GM18867 (cell line): ENCODE measurements around the gene CTNNAL1.

Experiments used
- ATAC-seq: cut with Tn5 transposase; IDR thresholded peaks from one replicate; pipeline ENCODE4 v1.9.1; 2021; ENCODE audit warnings: mild to moderate bottlenecking, moderate library complexity; ENCODE audit not compliant: unreplicated experiment

Gene CTNNAL1

GRCh38 chr9:109027176-109027575 is 13.9 kb upstream of the CTNNAL1 start:
- ATAC-seq = no peak

- no peak for ATAC-seq
Measured at GRCh38 chr9:109026306-109026705, 13.0 kb upstream of the CTNNAL1 start.

DNA sequence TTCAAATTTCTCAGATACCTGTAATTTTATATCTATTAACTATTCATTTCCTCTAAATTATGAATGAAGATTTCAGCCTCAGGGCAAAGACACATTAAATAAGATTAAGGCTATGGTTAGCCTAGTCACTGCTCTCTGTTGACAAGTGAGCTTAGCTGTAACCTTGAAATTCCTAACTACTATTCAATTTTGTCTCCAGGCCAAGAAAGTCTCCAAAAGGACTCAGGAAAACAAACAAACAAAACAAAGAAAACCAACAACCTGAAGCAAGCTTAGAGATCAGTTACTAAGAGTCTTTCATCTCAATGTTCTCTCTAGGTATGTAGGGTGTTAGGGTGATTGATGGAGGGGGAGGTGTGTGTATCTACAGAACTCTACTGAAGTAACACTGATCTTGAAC is 9.6 kb upstream of the CTNNAL1 start:
- no peak for ATAC-seq

GRCh38 chr9:109020581-109021511 is 7.5 kb upstream of the CTNNAL1 start:
- ATAC-seq = no peak

DNA sequence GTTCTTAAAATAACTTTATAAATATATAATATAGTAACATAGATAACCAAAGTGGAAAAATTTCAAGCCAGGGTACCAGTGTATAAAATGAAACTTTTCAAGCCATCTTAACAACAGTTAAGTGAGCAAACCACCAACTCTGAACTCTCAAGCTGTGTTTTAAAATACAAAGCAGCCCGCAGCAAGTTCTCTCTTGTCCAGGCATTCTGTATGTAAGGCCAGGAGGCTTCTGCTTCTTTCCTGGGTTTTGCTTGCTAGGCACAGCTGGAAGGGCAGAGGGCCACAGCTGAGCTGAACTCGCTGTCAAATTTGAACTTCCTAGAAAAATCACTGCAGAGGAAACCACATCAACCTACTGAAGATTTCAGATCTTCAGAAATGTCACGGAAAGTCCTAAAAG is 6.8 kb upstream of the CTNNAL1 start:
- no peak for ATAC-seq

DNA sequence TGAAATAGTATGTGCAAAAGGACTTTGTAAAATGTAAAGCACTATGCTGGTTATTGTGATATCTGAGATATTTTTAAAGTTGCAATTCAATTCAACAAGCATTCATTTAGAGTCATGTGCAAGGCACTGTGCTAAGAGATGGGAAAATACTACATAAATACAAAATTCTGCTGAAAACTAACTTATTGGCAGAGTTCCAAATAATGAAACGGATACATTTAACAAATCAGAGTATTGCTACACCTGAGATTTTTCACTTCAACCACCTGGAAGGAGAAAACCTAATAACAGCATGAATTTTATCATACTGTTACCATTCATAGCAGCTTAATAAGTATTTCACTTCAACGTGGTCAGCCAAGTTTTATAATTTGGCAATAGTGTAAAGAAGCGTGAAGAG is 6.1 kb upstream of the CTNNAL1 start:
- no peak for ATAC-seq

GRCh38 chr9:109017493-109017892 is 4.2 kb upstream of the CTNNAL1 start:
- ATAC-seq = peak; percentile 36

DNA sequence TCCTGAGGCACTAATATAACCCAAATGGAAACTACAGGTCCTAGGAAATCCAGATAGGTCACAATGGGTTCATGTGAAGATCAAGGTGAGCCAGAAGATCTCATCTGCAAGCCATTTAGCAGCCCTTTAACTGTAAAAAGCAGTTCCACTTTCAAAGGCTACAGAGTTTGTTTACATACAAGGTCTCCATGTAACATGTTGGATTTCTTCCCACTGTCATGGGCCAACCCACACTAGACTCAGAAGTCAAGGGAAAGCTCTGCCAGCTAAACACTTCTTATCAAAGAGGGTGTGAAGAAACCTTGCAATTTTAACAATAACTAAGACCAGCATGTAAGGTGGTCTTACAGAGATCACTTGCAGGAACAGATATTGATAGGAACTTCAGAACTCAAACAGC is 3.8 kb upstream of the CTNNAL1 start:
- ATAC-seq = no peak

DNA sequence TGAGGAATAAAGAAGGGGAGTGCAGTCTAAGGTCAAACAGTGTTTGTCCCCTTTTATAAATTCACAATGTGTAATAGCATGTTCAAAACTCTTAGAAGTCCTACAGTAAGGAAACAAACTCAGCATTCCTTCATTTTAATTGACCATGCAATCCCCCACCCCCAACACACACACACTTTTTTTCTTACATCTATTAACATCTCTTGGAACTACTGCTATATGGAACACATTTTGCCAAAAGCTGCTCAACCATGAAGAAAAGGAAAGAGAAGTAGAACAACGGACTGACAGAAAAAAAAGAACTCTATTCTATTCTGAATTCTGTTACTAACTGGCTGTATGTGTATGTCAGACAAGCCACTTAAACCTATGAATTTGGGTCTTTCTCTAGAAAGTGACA is 2.8 kb upstream of the CTNNAL1 start:
- no peak for ATAC-seq

DNA sequence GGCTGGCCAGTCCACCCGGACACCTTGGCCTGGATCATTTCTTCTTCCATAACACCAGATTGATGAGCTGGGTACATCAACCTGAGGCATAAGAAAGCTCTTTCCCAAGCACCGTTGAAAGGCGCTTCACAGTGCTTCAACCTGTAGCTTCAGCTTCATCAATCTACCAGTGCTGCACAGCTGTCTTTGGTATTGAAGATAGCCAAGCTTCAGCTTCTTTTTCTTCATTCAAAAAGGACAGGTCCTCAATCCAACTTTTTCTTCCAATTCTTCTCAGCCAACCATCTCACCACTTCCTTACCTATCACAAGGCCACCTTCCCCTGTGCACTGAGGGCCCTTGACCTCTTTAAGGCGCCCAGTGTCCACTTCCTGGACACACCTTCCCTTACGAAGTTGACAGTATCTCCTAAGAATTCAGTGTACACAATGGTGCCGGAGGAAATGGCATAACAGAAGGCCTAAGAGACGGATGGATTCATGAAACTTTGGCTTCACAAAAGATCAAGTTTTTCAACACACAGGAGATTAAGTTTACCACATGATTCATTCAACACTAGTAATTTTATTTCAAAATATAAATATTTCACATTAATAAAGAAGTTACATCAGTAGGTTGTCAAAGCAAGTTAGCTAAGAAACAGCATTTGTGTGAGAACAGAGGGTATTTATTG is 1.4 kb upstream of the CTNNAL1 start:
- ATAC-seq = no peak

DNA sequence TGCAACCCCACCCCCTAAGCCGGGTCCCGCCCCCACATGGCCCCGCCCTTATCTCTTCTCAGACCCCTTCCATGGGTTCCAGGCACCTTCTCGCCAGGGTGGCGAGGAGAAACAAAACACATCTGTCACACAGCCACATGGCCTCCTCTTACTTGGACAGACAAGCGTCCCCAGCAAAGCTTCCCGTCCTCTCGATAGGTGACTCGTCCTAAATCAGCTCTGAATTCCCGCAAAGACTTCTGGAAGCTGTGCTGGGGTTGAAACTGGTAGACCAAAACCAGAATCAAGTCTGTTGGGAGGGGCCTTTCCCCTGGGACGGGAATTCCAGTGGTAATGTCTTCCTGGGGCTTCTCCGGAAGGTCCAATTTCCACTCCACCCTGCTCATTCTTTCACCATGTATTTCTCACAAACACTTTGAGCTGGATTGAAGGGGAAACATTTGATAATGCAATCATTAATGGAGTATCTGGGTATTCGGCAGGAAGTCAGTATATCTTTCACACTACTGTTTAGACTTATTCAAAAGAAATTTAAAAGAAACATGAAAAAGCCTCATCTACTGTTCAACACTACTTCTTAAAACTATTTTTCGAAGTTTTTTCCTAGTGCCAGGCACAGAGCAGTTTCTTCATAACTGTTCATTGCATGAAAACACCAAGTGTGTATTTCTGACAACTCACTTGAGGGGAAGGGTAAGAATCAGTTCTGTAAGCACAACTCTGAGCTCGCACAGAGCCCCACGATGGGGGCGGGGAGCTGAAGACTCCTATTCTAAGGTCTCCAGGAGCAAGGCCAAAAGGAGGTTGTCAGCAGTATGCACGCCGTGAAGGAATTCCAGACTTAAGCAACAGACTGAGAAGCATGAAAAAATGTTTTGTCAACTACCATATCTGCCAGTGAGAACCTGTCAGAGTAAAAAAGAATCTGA is 644 bp upstream of the CTNNAL1 start:
- ATAC-seq = no peak

DNA sequence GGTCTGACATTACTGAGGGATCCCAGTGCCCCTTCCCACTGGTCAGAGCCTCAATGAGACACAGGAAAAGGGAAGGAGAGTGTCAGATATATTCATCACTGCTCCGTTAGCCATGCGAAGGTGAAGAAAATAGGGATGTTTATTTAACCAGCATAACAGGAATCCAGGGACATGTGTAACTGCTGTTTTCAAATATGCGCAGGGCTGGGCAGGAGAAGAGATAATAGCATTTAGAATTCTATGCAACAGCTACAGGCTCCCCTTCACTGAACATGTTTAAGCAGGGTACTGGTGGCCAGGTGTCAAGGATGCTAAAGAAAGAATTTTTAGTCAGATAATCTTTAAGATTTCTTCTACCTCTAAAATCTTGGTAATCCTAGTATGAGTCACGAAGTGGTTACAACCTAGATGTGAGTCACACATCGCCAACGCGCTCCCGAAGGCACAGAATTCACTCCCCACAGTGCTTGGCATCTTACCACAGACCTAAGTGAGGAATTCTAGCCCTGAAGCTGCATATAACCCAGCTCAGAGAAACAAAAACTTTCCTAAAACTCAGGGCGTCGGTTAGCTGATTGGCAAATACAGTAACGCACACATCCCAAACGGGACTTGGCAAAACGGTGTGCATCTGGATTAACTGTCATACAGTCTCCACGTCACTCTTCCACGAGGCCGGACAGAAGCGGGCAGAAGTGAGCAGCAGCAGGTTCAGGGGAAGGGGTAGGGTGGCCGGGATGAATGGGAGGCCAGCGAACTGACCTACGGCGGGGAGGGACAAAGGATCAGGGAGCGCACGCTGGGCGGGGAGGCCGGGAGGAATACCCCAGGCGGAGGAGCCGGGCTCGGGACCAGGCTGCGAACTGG is 1.1 kb downstream of the CTNNAL1 start:
- ATAC-seq = peak; percentile 38

GRCh38 chr9:109011231-109011671 is 2.0 kb downstream of the CTNNAL1 start:
- no peak for ATAC-seq

GRCh38 chr9:109010746-109011145 is 2.6 kb downstream of the CTNNAL1 start:
- ATAC-seq = peak; percentile 40

- ATAC-seq = no peak
Measured at GRCh38 chr9:109005678-109006077, 7.6 kb downstream of the CTNNAL1 start.

GRCh38 chr9:109003116-109003515 is 10.2 kb downstream of the CTNNAL1 start:
- ATAC-seq = no peak

DNA sequence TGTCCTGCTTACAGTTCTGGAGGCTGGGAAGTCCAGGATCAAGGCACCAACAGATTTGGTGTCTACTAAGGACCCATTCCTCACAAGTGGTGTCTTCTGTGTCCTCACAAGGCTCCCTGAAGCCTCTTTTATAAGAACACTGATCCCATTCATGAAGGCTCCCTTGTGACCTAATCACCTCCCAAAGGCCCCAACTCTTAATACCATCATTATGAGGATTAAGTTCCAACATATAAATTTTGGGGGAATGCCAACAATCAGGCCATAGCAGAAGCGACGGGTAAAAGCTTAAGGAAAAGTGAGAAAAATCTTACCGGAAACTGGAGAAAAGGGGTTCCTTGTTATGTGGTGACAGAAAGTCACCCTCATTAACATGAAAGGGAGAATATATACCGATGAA is 11.2 kb downstream of the CTNNAL1 start:
- no peak for ATAC-seq

DNA sequence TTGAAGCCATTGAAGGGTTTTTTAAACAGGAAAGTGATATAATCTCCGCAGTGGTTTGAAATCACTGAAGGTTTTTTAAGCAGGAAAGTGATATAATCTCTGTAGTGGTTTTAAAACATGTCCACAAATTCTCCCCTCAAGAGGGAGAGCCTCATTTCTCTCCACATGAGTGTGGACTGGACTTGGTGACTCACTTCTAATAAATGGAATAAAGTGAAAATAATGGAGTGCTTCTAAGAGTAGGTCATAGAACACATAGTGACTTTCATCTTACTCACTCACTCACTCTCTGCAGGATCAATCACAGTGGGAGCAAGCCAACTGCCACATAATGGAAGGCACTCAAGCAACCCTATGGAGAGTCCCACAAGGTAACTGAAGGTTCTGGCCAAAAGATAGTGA is 12.0 kb downstream of the CTNNAL1 start:
- no peak for ATAC-seq

DNA sequence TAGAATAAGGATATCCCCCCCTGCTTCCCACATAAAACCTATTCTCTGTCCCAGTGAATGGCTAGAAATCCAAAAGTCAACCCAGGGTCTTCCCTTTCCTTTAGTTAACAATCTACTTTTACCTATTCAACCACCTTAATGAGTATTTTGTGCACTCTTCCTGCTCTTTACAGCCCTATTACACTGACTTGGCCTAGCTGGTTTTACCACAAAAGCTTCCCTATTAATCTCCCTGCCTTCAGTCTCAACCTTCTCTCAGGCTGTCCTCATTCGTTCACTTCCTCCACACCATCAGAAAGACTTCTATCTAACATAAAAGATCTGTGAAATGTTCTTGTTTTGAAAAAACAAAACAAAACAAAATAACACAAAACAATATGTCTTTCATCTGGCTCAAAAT is 16.2 kb downstream of the CTNNAL1 start:
- no peak for ATAC-seq

DNA sequence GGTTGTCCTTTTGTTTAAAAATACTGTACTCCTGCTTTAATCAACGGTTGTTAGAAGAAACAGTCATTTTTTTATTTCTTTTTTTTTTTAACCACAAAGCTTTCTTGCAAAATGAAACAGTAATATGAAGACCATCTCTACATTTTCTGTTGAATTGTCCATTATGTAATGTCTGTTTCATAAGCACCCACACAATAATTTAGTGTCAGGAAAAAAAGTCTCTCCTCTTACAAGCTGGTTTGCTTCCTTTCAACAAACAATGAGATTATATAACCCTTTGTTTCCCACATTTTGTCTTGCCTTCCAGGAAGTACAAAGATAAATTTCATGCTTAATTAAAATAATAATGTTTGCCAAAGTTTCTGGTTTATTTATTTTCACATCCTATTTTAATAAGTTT is 16.7 kb downstream of the CTNNAL1 start:
- ATAC-seq = no peak
